Liver (tissue), 9 donors: ENCODE data around the gene CH25H. TPM values are rescaled to one million over a fixed set of nuclear protein-coding genes. Genes with fewer than 3 reads are reported as not detected.

Source experiments
- DNase-seq: peaks from one replicate; pipeline ENCODE4 v3.0.0-alpha.2; 2017; ENCODE audit warnings: low spot score
- H3K27ac ChIP-seq, 2 donors: one replicate each; pipeline ENCODE4 v1.7.0; 2013; ENCODE audit warnings: inconsistent platforms in 2 of 2, low read length in 2 of 2, control low read depth in 1 of 2, low read depth in 1 of 2, mild to moderate bottlenecking in 1 of 2
- H3K27me3 ChIP-seq, 4 donors: one replicate each; pipeline versions ENCODE4 v1.6.1 to v1.7.0; 2013; ENCODE audit warnings: low read length in 3 of 4, inconsistent platforms in 1 of 4, mild to moderate bottlenecking in 1 of 4, moderate library complexity in 1 of 4; ENCODE audit not compliant: control insufficient read depth in 4 of 4, insufficient read depth in 4 of 4
- H3K36me3 ChIP-seq, 4 donors: one replicate each; pipeline versions ENCODE4 v1.6.1 to v1.7.0; 2013; ENCODE audit warnings: low read length in 3 of 4, mild to moderate bottlenecking in 3 of 4, low read depth in 1 of 4, moderate library complexity in 1 of 4; ENCODE audit not compliant: control insufficient read depth in 4 of 4, insufficient read depth in 3 of 4
- H3K4me1 ChIP-seq, 4 donors: one replicate each; pipeline versions ENCODE4 v1.6.1 to v1.7.0; 2013; ENCODE audit warnings: low read length in 3 of 4, mild to moderate bottlenecking in 3 of 4, moderate library complexity in 1 of 4; ENCODE audit not compliant: control insufficient read depth in 4 of 4, insufficient read depth in 4 of 4
- H3K4me3 ChIP-seq, 3 donors: one replicate each; pipeline versions ENCODE4 v1.6.1 to v1.7.0; 2013; ENCODE audit warnings: low read length in 3 of 3, control low read depth in 1 of 3, low read depth in 1 of 3, mild to moderate bottlenecking in 1 of 3
- H3K9ac ChIP-seq, 2 donors: one replicate each; pipeline ENCODE4 v1.7.0; 2013; ENCODE audit warnings: low read length in 2 of 2, mild to moderate bottlenecking in 2 of 2, moderate library complexity in 2 of 2, control low read depth in 1 of 2, low read depth in 1 of 2
- H3K9me3 ChIP-seq, 4 donors: one replicate each; pipeline versions ENCODE4 v1.6.1 to v1.7.0; 2013; ENCODE audit warnings: low read length in 3 of 4; ENCODE audit not compliant: control insufficient read depth in 4 of 4
- EGR1 ChIP-seq, 2 donors: IDR thresholded peaks; 2 replicates each; pipeline ENCODE4 v1.6.1; 2016 to 2018; ENCODE audit warnings: antibody characterized with exemption in 2 of 2, low read depth in 2 of 2
- HNF4A ChIP-seq, 2 donors: conservative IDR thresholded peaks; 2 replicates each; pipeline ENCODE4 v1.6.1; 2016; ENCODE audit warnings: antibody characterized with exemption in 2 of 2, mild to moderate bottlenecking in 2 of 2
- HNF4G ChIP-seq: IDR thresholded peaks from 2 replicates; pipeline ENCODE4 v1.6.1; 2016; ENCODE audit warnings: antibody characterized with exemption
- RAD21 ChIP-seq, 2 donors: IDR thresholded peaks; 2 replicates each; pipeline ENCODE4 v1.6.1; 2016; ENCODE audit warnings: antibody characterized with exemption in 2 of 2, mild to moderate bottlenecking in 2 of 2
- RXRA ChIP-seq, 2 donors: IDR thresholded peaks; 2 replicates each; pipeline ENCODE4 v1.6.1; 2017 to 2018; ENCODE audit warnings: antibody characterized with exemption in 2 of 2, mild to moderate bottlenecking in 1 of 2
- SP1 ChIP-seq: IDR thresholded peaks from 2 replicates; pipeline ENCODE4 v1.6.1; 2018; ENCODE audit warnings: antibody characterized with exemption, mild to moderate bottlenecking
- TAF1 ChIP-seq: conservative IDR thresholded peaks from 2 replicates; pipeline ENCODE4 v1.6.1; 2016; ENCODE audit warnings: antibody characterized with exemption, mild to moderate bottlenecking
- WGBS: extraction: QIAGEN DNeasy Blood & Tissue Kit; methylation state at CpG from one replicate; pipeline ENCODE4 v1.1.7; 2013; 5-methylcytosine and 5-hydroxymethylcytosine counted together
- polyA plus RNA-seq, 2 donors: library from polyadenylated mRNA; stranded (reverse) in 1 of 2; unstranded in 1 of 2; fragments of 200-250 nt in 1 of 2; fragments of >200 nt in 1 of 2; fragmentation: Nextera tagmentation in 1 of 2; extraction: Ambion mirVana in 1 of 2; gene quantifications; one replicate each; pipeline versions ENCODE4 v1.2.1 to v1.2.3, GENCODE V29; 2013 to 2015
- total RNA-seq, 2 donors: library from RNA; depleted of rRNA; stranded (reverse); fragments of >200 nt; gene quantifications; one replicate each; pipeline ENCODE4 v1.2.3, GENCODE V29; 2014
- TF ChIP-seq, protein P1 (sequence below): IDR thresholded peaks from 2 replicates; pipeline ENCODE4 v1.6.1; 2016; ENCODE audit warnings: antibody characterized with exemption, mild to moderate bottlenecking
- TF ChIP-seq, protein P2 (sequence below): IDR thresholded peaks from 2 replicates; pipeline ENCODE4 v1.6.1; 2016; ENCODE audit warnings: antibody characterized with exemption
- TF ChIP-seq, protein P3 (sequence below): fragments of 150-350 bp; IDR thresholded peaks from 2 replicates; pipeline ENCODE4 v1.5.1; 2017; ENCODE audit warnings: improper control_type of control experiment, low read depth, low read length; ENCODE audit not compliant: missing input control
- TF ChIP-seq, protein P4 (sequence below): IDR thresholded peaks from 2 replicates; pipeline ENCODE4 v1.6.1; 2016; ENCODE audit warnings: antibody characterized with exemption
- donor health status: healthy.
- donor health status: healthy.
- donor health status: healthy.
- donor health status: healthy.
- donor health status: healthy.

CH25H gene
- total and polyA plus RNA-seq, 4 donors, result 0.08 to 0.33 (median 0.25) TPM; not detected in 1

DNA sequence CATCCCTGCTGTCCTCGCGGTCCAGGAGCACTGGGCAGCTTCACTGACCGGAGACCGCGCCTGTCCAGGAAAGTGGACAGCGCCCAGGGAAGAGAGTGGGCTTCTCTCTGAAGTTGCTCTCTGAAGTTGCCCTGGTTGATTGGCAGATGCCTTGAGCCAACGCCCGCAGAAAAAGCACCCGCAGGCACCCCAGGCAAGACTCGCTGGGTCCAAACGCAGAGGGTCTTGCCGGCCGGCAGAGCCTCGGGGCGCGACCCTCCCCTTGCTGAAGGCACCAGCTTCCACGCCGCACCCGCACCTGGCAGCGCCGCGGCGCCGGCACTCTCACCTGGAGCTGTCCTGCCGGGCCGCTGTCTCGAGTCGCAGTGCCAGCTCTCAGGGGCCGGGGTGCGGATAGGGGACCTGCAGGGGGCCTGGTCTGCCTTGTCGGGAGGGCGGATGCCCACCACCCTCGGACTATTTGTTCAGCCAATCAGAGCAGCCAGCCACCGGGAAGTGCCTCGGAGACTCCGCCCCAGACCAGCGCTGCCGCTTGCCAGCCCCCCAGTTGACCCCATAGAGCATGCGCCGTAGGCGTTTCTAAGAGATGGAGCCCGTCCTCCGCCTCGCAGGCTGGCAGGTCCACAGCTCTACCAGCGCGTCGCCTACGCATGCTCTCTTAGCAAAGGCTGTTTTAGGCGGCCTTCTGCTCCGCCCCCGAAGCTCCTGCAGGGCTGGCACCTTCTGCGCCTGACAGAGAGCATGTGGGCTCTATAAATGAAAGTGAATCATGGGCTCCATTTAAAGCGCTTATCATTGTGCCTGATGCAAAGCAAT, 44.5 kb upstream of the CH25H start, which contains the start of gene LIPA (continued):
- TF ChIP-seq, protein P1, sequence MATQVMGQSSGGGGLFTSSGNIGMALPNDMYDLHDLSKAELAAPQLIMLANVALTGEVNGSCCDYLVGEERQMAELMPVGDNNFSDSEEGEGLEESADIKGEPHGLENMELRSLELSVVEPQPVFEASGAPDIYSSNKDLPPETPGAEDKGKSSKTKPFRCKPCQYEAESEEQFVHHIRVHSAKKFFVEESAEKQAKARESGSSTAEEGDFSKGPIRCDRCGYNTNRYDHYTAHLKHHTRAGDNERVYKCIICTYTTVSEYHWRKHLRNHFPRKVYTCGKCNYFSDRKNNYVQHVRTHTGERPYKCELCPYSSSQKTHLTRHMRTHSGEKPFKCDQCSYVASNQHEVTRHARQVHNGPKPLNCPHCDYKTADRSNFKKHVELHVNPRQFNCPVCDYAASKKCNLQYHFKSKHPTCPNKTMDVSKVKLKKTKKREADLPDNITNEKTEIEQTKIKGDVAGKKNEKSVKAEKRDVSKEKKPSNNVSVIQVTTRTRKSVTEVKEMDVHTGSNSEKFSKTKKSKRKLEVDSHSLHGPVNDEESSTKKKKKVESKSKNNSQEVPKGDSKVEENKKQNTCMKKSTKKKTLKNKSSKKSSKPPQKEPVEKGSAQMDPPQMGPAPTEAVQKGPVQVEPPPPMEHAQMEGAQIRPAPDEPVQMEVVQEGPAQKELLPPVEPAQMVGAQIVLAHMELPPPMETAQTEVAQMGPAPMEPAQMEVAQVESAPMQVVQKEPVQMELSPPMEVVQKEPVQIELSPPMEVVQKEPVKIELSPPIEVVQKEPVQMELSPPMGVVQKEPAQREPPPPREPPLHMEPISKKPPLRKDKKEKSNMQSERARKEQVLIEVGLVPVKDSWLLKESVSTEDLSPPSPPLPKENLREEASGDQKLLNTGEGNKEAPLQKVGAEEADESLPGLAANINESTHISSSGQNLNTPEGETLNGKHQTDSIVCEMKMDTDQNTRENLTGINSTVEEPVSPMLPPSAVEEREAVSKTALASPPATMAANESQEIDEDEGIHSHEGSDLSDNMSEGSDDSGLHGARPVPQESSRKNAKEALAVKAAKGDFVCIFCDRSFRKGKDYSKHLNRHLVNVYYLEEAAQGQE, result peak; percentile 94

DNA sequence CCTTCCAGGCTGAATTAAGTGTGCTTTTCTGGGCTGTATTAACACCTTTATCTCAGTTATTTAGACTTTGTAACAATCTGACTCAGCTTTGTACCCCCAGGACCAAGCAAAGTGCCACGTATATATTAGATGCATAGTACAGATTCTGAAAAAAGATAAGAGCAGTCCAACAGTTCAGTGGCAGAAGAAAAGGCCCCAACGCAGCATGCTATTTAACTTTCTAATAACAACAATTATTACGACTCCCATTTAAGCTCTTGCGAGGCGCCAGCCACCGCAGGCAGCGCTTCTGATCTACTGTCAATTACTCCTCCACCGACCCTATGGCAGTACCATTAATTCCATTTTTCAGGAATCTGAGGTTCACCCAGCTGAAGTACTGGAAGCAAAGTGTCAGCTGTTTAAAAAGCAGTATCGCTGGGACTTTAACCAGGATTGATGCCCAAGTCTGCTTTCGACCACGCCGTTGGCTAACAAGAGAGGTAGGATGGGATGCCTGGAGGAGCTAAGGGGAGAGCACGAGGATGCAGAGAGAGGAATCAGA, 43.8 kb upstream of the CH25H start:
- Histone ChIP-seq H3K27ac (peak overlapping the region; percentile 84 to 86), H3K4me3 (peak overlapping the region; percentile 74 to 98 (median 81)), H3K4me1 (peaks cover 1 to 11% (median 10%) of the 10 kb centered on the region in 4 donors), H3K9me3 (no peaks in the 10 kb centered on the region), H3K36me3 (no peaks in the 10 kb centered on the region), H3K9ac (peak overlapping the region; percentile 64 to 78), H3K27me3 (no peaks in the 10 kb centered on the region)
- no peak for DNase-seq
- WGBS, result 29% methylated on average over 13 of the region's 13 CpGs
- TF ChIP-seq HNF4A (conservative IDR thresholded peaks at IDR 0.05), result peak in 1 of 2 donors; percentile 30
- TF ChIP-seq, protein P2, sequence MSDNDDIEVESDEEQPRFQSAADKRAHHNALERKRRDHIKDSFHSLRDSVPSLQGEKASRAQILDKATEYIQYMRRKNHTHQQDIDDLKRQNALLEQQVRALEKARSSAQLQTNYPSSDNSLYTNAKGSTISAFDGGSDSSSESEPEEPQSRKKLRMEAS, result no peak
- no peak for TF ChIP-seq RXRA (IDR thresholded peaks at IDR 0.05)
- no peak for TF ChIP-seq HNF4G
- TF ChIP-seq, protein P1, result no peak
- no peak for TF ChIP-seq SP1
- TF ChIP-seq RAD21 (IDR thresholded peaks at IDR 0.05), result no peak

DNA sequence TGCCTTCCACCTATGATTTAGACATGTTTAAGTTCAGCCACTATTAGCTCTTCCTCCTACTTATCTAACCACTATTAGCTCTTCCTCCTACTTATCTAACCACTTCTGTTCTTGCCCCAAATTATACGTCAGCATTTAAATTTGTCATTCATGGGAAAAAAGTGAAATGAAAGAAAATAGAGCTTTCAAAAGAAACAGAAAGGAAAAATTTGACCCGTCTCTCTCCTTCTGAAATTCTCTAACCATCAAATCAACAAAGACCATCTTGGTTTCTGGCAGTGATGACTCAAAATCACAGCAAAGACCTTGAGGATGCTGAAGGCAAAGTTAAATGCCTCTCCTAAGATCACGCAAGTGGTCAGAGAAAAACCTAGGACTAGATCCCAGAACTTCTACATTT, 41.9 kb upstream of the CH25H start:
- Histone ChIP-seq H3K4me3 (no peak overlapping the region), H3K4me1 (peaks cover 1 to 11% (median 10%) of the 10 kb centered on the region in 4 donors), H3K27me3 (no peaks in the 10 kb centered on the region), H3K36me3 (peaks cover 0 to 4% (median 0%) of the 10 kb centered on the region in 4 donors), H3K9me3 (no peaks in the 10 kb centered on the region), H3K9ac (no peak overlapping the region), H3K27ac (no peak overlapping the region)
- 72% methylated on average over 3 of the region's 3 CpGs for WGBS
- no peak for DNase-seq
- TF ChIP-seq, protein P2, result no peak
- TF ChIP-seq TAF1, result no peak
- TF ChIP-seq, protein P3, sequence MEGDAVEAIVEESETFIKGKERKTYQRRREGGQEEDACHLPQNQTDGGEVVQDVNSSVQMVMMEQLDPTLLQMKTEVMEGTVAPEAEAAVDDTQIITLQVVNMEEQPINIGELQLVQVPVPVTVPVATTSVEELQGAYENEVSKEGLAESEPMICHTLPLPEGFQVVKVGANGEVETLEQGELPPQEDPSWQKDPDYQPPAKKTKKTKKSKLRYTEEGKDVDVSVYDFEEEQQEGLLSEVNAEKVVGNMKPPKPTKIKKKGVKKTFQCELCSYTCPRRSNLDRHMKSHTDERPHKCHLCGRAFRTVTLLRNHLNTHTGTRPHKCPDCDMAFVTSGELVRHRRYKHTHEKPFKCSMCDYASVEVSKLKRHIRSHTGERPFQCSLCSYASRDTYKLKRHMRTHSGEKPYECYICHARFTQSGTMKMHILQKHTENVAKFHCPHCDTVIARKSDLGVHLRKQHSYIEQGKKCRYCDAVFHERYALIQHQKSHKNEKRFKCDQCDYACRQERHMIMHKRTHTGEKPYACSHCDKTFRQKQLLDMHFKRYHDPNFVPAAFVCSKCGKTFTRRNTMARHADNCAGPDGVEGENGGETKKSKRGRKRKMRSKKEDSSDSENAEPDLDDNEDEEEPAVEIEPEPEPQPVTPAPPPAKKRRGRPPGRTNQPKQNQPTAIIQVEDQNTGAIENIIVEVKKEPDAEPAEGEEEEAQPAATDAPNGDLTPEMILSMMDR, result no peak
- no peak for TF ChIP-seq RXRA (IDR thresholded peaks at IDR 0.05)
- no peak for TF ChIP-seq HNF4G
- TF ChIP-seq, protein P4, sequence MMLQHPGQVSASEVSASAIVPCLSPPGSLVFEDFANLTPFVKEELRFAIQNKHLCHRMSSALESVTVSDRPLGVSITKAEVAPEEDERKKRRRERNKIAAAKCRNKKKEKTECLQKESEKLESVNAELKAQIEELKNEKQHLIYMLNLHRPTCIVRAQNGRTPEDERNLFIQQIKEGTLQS, result no peak
- no peak for TF ChIP-seq EGR1 (IDR thresholded peaks at IDR 0.05; ENCODE audit: low read depth in 2 of 2)
- TF ChIP-seq, protein P1, result no peak
